ENCODE results near the gene CLASP2.
"Not testable (repeated sequence)": the region's sequence is repeated elsewhere in the genome, so short reads cannot be mapped to it uniquely, and the experiment has no call there.

Gene CLASP2

GRCh38 chr3:33458446-33458845 is 259.6 kb downstream of the CLASP2 start:
- H3K4me3 ChIP-seq (ENCODE audit: low read depth in 1 of 5, low read length in 5 of 5): no peak overlapping the region
- no peaks in the 10 kb centered on the region for H3K4me1 ChIP-seq (ENCODE audit: control insufficient read depth in 5 of 5, insufficient read depth in 5 of 5, low read length in 5 of 5)
- H3K9ac ChIP-seq (ENCODE audit: low read length in 5 of 5): no peak overlapping the region
- H3K9me3 ChIP-seq (ENCODE audit: control insufficient read depth in 5 of 5, low read length in 5 of 5): peaks cover 2 to 21% (median 18%) of the 10 kb centered on the region in 5 donors
- H3K27ac ChIP-seq (ENCODE audit: low read depth, low read length): no peak overlapping the region
- no peaks in the 10 kb centered on the region for H3K27me3 ChIP-seq (ENCODE audit: control insufficient read depth in 5 of 5, insufficient read depth in 4 of 5, low read length in 5 of 5)
- H3K36me3 ChIP-seq (ENCODE audit: control insufficient read depth in 5 of 5, insufficient read depth in 5 of 5, low read length in 5 of 5): no peaks in the 10 kb centered on the region

GRCh38 chr3:33456756-33457155 is 261.3 kb downstream of the CLASP2 start:
- no peak overlapping the region for H3K4me3 ChIP-seq (ENCODE audit: low read depth in 1 of 5, low read length in 5 of 5)
- no peak overlapping the region for H3K9ac ChIP-seq (ENCODE audit: low read length in 5 of 5)
- no peaks in the 10 kb centered on the region for H3K4me1 ChIP-seq (ENCODE audit: control insufficient read depth in 5 of 5, insufficient read depth in 5 of 5, low read length in 5 of 5)
- H3K27me3 ChIP-seq (ENCODE audit: control insufficient read depth in 5 of 5, insufficient read depth in 4 of 5, low read length in 5 of 5): no peaks in the 10 kb centered on the region
- H3K36me3 ChIP-seq (ENCODE audit: control insufficient read depth in 5 of 5, insufficient read depth in 5 of 5, low read length in 5 of 5): no peaks in the 10 kb centered on the region
- H3K27ac ChIP-seq (ENCODE audit: low read depth, low read length): no peak overlapping the region
- peaks cover 2 to 24% (median 20%) of the 10 kb centered on the region in 5 donors for H3K9me3 ChIP-seq (ENCODE audit: control insufficient read depth in 5 of 5, low read length in 5 of 5)

- H3K36me3 ChIP-seq (ENCODE audit: control insufficient read depth in 5 of 5, insufficient read depth in 5 of 5, low read length in 5 of 5): no peaks in the 10 kb centered on the region
- H3K4me3 ChIP-seq (ENCODE audit: low read depth in 1 of 5, low read length in 5 of 5): no peak overlapping the region
- peaks cover 0 to 10% (median 6%) of the 10 kb centered on the region in 5 donors for H3K9me3 ChIP-seq (ENCODE audit: control insufficient read depth in 5 of 5, low read length in 5 of 5)
- H3K27me3 ChIP-seq (ENCODE audit: control insufficient read depth in 5 of 5, insufficient read depth in 4 of 5, low read length in 5 of 5): no peaks in the 10 kb centered on the region
- no peaks in the 10 kb centered on the region for H3K4me1 ChIP-seq (ENCODE audit: control insufficient read depth in 5 of 5, insufficient read depth in 5 of 5, low read length in 5 of 5)
- no peak overlapping the region for H3K9ac ChIP-seq (ENCODE audit: low read length in 5 of 5)
- no peak overlapping the region for H3K27ac ChIP-seq (ENCODE audit: low read depth, low read length)
Measured at GRCh38 chr3:33453331-33453761, 264.7 kb downstream of the CLASP2 start.

GRCh38 chr3:33451994-33452393 is 266.1 kb downstream of the CLASP2 start:
- H3K9ac ChIP-seq (ENCODE audit: low read length in 5 of 5); H3K9me3 ChIP-seq (ENCODE audit: control insufficient read depth in 5 of 5, low read length in 5 of 5); H3K36me3 ChIP-seq (ENCODE audit: control insufficient read depth in 5 of 5, insufficient read depth in 5 of 5, low read length in 5 of 5); H3K27me3 ChIP-seq (ENCODE audit: control insufficient read depth in 5 of 5, insufficient read depth in 4 of 5, low read length in 5 of 5); H3K4me3 ChIP-seq (ENCODE audit: low read depth in 1 of 5, low read length in 5 of 5); H3K27ac ChIP-seq (ENCODE audit: low read depth, low read length); H3K4me1 ChIP-seq (ENCODE audit: control insufficient read depth in 5 of 5, insufficient read depth in 5 of 5, low read length in 5 of 5): not testable (repeated sequence)

- H3K9ac ChIP-seq (ENCODE audit: low read length in 5 of 5): no peak overlapping the region
- no peaks in the 10 kb centered on the region for H3K27me3 ChIP-seq (ENCODE audit: control insufficient read depth in 5 of 5, insufficient read depth in 4 of 5, low read length in 5 of 5)
- no peaks in the 10 kb centered on the region for H3K36me3 ChIP-seq (ENCODE audit: control insufficient read depth in 5 of 5, insufficient read depth in 5 of 5, low read length in 5 of 5)
- H3K4me1 ChIP-seq (ENCODE audit: control insufficient read depth in 5 of 5, insufficient read depth in 5 of 5, low read length in 5 of 5): no peaks in the 10 kb centered on the region
- no peaks in the 10 kb centered on the region for H3K9me3 ChIP-seq (ENCODE audit: control insufficient read depth in 5 of 5, low read length in 5 of 5)
- H3K27ac ChIP-seq (ENCODE audit: low read depth, low read length): no peak overlapping the region
- no peak overlapping the region for H3K4me3 ChIP-seq (ENCODE audit: low read depth in 1 of 5, low read length in 5 of 5)
Measured at GRCh38 chr3:33447958-33448357, 270.1 kb downstream of the CLASP2 start.

- not testable (repeated sequence) for H3K9me3 ChIP-seq (ENCODE audit: control insufficient read depth in 5 of 5, low read length in 5 of 5); H3K36me3 ChIP-seq (ENCODE audit: control insufficient read depth in 5 of 5, insufficient read depth in 5 of 5, low read length in 5 of 5); H3K4me3 ChIP-seq (ENCODE audit: low read depth in 1 of 5, low read length in 5 of 5); H3K4me1 ChIP-seq (ENCODE audit: control insufficient read depth in 5 of 5, insufficient read depth in 5 of 5, low read length in 5 of 5); H3K27ac ChIP-seq (ENCODE audit: low read depth, low read length); H3K27me3 ChIP-seq (ENCODE audit: control insufficient read depth in 5 of 5, insufficient read depth in 4 of 5, low read length in 5 of 5); H3K9ac ChIP-seq (ENCODE audit: low read length in 5 of 5)
Measured at GRCh38 chr3:33447256-33447625, 270.8 kb downstream of the CLASP2 start.
